HG03342 (cell line): Measurements from ENCODE around the gene CLCN6.

ENCODE experiments used
- ATAC-seq: cut with Tn5 transposase; IDR thresholded peaks from one replicate; pipeline ENCODE4 v1.9.1; 2021; ENCODE audit warnings: mild to moderate bottlenecking, moderate library complexity; ENCODE audit not compliant: unreplicated experiment

The CLCN6 gene

GRCh38 chr1:11847667-11848372, 41.8 kb downstream of the CLCN6 start, which contains the start of gene NPPA:
Gene NPPA, minus strand, starts transcription at chr1:11847783. Its CDS starts 99 bp downstream, at chr1:11847684.
- no peak for ATAC-seq

- no peak for ATAC-seq
Observed at GRCh38 chr1:11848373-11848700, 42.3 kb downstream of the CLCN6 start.

DNA sequence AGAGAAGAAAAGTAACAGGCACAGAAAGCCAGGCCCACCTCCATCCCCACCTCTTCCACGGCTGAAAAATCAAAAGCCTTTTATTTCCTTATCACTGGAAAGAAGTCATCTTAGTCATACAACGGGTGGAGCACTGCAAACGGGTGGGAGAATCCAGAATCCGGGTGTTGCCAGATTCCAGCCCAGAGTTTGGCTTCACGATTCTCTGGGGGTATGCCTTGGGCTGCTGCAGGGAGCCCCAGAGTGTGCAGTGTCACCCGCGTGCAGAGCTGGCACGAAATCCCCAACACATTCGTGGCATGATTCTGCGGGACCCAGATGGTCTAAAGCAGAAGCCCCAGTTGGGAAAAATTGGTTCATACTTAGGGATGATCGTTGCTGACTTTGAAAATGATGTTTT, 44.2 kb downstream of the CLCN6 start:
- ATAC-seq = no peak

- ATAC-seq = no peak
Observed at GRCh38 chr1:11851180-11851579, 45.2 kb downstream of the CLCN6 start.

- no peak for ATAC-seq
Observed at GRCh38 chr1:11854519-11854918, 48.5 kb downstream of the CLCN6 start.

DNA sequence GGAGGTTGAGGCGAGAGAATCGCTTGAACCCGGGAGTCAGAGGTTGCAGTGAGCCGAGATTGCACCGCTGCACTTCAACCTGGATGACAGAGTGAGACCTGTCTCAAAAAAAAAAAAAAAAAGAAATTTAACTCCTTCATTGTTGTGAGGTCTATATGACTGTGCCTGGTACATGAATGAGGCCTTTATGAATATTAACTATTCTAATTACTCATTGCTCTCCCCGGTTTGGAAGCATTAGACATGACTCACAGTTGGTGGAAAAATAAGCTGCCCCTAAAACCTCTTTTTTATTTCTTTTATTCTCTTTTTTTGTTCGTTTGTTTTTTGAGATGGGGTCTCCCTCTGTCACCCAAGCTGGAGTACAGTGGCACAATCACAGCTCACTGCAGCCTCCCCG, 49.4 kb downstream of the CLCN6 start:
- no peak for ATAC-seq

GRCh38 chr1:11856698-11857097, 50.7 kb downstream of the CLCN6 start:
- ATAC-seq = no peak

DNA sequence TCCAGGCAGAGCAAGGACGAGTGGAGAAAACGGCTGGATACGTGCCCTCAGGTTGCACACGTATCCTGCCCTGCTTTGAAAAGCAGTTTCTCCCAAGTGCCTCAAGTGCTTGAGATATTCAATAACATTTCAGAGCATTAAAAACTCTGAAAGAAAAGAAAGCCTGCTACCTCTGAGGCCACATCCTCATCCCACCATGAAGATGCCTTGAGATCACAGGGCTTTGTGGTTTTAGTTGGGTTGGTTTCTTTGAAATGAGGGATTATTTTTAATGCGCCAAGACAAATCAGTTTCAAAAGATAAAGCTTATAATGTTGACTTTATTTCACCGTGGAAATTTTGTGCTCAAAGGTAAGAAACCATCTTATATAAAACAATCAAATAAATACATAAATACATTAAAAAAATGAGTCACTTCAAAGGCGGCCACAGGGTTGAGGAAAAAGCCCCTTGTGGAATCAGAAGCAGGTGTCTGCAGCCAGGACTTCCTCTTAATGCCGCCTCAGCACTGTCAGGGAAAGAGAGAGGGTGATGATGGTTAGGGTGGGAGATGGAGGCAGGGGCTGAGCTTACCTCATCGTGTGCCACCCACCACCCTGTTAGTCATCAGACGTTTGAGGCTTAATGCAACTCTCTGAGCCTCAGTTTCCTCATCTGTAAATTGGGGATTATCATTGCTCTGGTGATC, 51.3 kb downstream of the CLCN6 start:
- ATAC-seq = no peak

- ATAC-seq = no peak
Observed at GRCh38 chr1:11858158-11858557, 52.2 kb downstream of the CLCN6 start.

DNA sequence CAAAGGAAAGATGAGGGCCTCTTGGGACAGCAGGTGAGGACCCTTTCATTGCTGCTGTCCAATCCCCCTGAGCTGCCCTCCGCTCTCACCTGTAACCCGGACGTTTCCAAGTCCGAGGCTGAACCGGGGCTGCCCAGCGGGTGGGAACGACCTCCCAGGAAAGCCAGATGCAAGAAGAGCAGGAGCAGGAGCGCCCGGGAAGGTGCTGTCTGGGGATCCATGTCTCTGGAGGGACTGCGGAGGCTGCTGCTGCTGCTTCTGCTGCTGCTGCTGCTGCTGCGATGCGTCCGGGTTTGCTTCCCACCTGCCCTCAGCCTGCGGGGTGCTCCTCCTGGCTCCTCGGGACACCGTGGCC, 52.6 kb downstream of the CLCN6 start, which contains the start of gene NPPB:
TSS of gene NPPB (minus strand) at position 333 of the 355 bp plus-strand sequence. CDS start at position 221, 112 bp downstream.
- ATAC-seq = no peak

GRCh38 chr1:11858968-11859871, 53.2 kb downstream of the CLCN6 start:
- no peak for ATAC-seq

DNA sequence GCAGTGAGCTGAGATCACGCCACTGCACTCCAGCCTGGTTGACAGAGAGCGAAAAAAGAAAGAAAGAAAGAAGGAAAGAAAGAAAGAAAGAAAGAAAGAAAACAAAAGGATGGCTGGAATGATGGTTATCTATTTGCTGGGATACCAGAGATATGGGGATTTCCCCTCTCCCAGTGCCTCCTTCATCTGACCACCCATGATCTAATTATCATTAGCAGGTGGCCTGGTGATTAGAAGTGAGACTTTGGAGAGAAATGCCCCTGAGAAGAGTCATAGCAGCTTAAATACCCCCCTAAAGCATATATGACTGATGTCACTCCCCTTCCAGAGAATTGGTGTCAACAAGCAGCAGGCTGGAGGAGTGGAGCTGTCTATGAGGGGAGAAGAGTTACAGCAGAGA, 54.1 kb downstream of the CLCN6 start:
- no peak for ATAC-seq

GRCh38 chr1:11860587-11860986, 54.6 kb downstream of the CLCN6 start:
- ATAC-seq = no peak

DNA sequence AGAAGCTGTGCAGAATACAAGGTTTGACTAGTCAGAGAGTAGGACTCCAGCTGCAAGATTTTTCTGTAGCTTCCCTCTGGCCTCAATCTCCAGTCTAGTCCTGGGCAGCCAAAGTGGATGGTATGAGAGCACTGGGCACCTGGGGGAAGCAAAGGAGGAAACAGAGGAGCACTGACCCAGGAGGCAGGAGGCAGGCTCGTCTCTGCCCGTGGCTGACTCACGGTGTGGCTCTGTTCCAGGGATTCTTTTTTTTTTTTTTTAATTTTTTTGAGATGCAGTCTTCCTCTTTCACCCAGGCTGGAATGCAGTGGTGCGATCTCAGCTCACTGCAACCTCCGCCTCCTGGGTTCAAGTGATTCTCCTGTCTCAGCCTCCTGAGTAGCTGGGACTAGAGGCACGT, 56.9 kb downstream of the CLCN6 start:
- no peak for ATAC-seq

- no peak for ATAC-seq
Observed at GRCh38 chr1:11868331-11868980, 62.5 kb downstream of the CLCN6 start.

DNA sequence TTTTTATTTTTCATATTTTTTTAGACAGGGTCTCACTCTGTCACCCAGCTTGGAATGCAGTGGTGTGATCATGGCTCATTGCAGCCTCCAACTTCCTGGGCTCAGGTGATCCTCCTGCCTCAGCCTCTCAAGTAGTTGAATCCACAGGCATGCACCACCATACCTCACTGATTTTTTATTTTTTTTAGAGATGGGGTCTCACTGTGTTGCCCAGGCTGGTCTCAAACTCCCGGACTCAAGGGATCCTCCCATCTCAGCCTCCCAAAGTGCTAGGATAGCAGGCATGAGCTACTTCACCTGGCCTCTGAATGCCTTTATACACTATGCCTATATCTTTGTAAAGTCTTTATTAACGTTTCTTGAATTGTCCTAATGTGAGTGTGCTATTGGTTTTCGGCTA, 63.1 kb downstream of the CLCN6 start:
- no peak for ATAC-seq

DNA sequence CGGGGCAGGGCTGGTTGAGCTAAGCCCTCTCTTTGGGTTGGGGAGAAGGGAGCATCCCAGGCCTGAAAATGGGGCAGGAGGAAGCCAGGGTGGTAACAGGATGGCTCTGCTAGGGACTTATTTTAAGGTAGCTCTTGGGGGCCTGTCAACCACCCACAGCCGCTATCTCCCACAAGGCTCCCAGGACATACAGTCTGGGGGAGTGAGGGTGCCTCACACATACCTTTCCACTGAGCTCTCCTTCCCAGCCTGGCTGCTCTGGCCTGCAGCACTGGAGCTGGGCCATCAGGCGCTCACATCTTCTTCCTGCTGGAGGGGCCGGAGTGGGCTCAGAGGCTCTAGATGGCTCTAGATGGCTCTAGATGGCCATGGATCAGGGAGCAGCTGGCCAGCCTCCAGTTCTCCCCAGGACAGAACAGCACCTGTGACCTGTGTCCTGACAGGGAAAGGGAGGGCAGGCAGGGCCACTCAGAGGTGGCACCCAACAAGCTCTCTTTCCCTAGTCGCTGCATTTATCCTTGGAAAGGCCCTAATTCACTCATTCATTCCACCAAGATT, 63.7 kb downstream of the CLCN6 start:
- no peak for ATAC-seq

- no peak for ATAC-seq
Observed at GRCh38 chr1:11872545-11872944, 66.6 kb downstream of the CLCN6 start.

DNA sequence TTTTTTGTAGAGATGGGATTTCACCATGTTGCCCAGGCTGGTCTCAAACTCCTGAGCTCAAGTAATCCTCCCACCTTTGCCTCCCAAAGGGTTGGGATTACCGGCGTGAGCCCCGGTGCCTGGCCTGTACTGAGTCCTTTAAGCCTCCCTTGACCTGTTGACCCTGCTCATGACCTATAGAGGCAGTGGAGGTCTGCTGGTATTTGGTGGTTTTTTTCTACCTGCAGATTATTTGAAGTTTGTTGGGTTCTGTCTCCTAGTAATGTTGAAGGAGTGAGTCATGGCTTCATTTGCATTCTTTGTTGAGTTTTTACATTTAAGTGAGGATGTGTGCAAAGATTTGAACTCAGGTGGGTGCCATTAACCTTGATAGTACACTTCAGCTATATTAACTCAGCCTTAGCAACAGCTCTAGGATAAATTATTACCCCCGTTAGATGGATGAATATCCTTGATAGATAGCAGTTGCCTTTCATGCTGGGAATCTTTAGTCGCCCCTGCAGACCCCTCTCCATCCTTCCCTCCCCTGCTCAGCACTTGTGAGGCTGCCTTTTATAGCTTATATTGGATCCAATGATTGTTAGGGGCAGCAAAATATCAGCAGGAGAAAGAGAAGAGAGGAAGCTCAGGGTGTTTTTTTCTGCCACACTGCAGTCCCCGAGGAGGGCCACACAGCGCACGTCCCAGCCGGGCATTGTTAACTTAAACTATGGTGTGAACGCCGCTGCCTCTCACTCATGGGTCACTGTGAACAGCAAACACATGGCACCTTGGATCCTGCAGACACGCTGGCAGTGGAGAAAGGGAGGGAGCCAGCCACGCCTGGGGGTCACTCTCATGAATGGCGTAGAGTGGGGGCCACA, 67.6 kb downstream of the CLCN6 start:
- ATAC-seq = no peak

GRCh38 chr1:11874258-11874562, 68.2 kb downstream of the CLCN6 start:
- no peak for ATAC-seq
